ENCODE data around the gene FLOT1. TPM values are rescaled to one million over a fixed set of nuclear protein-coding genes. Genes with fewer than 3 reads are reported as not detected.

FLOT1 gene
- polyA plus RNA-seq, 1 experiment = 292 TPM

DNA sequence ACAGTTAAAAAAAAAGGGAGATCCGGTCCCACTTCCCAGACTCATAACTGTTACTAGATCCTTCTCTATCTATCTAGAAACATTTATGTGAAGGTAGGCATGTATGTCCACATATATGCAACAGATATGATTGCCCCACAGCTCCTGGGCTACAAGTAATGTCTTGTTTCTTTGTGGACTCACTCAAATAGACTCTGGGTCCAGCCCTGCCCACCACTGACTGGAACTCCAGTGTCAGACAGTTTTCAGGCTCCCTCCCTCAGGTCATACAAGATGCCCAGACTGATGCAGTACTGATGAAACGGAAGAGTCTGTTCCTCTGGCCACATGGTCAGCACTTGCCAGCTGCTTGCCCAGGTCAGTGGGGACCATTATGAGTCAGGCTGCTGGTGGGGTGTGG, 32.6 kb upstream of the FLOT1 start:
- DNase-seq (ENCODE audit: low read depth) = no peak
- no peaks in the 10 kb centered on the region for H3K27me3 ChIP-seq (ENCODE audit: control insufficient read depth, insufficient read depth, low read length)
- ChIA-PET POLR2A (interaction anchor here (0.6 kb wide), 1 partner anchor 284 kb away, joined by 3 read pairs; no protein-coding TSS in a partner anchor), CTCF (interaction anchor here (2.3 kb wide), 1 partner anchor 11 kb away, joined by 6 read pairs; no protein-coding TSS in a partner anchor)
- no peak overlapping the region for H3K4me3 ChIP-seq (ENCODE audit: low read depth, low read length)
- H3K36me3 ChIP-seq (ENCODE audit: control insufficient read depth, insufficient read depth, low read length) = no peaks in the 10 kb centered on the region
- TF ChIP-seq, protein P1, sequence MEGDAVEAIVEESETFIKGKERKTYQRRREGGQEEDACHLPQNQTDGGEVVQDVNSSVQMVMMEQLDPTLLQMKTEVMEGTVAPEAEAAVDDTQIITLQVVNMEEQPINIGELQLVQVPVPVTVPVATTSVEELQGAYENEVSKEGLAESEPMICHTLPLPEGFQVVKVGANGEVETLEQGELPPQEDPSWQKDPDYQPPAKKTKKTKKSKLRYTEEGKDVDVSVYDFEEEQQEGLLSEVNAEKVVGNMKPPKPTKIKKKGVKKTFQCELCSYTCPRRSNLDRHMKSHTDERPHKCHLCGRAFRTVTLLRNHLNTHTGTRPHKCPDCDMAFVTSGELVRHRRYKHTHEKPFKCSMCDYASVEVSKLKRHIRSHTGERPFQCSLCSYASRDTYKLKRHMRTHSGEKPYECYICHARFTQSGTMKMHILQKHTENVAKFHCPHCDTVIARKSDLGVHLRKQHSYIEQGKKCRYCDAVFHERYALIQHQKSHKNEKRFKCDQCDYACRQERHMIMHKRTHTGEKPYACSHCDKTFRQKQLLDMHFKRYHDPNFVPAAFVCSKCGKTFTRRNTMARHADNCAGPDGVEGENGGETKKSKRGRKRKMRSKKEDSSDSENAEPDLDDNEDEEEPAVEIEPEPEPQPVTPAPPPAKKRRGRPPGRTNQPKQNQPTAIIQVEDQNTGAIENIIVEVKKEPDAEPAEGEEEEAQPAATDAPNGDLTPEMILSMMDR (IDR thresholded peaks at IDR 0.05; ENCODE audit: insufficient read depth, low read depth, low read length) = no peak

DNA sequence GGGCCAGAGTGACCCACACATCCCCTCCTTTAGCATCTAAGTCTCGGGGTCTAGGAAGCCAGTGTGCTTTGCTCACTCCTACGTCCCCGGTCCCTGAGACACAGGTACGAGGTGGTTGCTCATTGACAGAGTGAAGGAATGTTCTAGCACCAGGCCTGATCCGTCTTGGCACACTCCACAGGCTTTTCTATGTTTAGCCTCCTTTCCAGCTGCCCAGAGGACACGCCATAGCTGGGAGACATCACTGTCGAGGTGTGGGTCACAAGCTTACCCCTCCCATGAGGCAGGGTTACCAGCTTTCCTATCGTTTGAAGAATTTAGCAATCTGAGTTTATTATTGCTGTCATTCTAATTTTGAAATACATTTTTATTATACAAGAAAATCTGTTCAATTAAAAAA, 32.2 kb upstream of the FLOT1 start:
- no peaks in the 10 kb centered on the region for H3K27me3 ChIP-seq (ENCODE audit: control insufficient read depth, insufficient read depth, low read length)
- no peak for DNase-seq (ENCODE audit: low read depth)
- TF ChIP-seq, protein P1 (IDR thresholded peaks at IDR 0.05; ENCODE audit: insufficient read depth, low read depth, low read length) = no peak
- POLR2A ChIA-PET = interaction anchor here (0.6 kb wide), 1 partner anchor 283 kb away, joined by 3 read pairs; no protein-coding TSS in a partner anchor
- CTCF ChIA-PET = interaction anchor here (1.5 kb wide), 1 partner anchor 8 kb away, joined by 6 read pairs; no protein-coding TSS in a partner anchor
- H3K36me3 ChIP-seq (ENCODE audit: control insufficient read depth, insufficient read depth, low read length) = no peaks in the 10 kb centered on the region
- H3K4me3 ChIP-seq (ENCODE audit: low read depth, low read length) = no peak overlapping the region

DNA sequence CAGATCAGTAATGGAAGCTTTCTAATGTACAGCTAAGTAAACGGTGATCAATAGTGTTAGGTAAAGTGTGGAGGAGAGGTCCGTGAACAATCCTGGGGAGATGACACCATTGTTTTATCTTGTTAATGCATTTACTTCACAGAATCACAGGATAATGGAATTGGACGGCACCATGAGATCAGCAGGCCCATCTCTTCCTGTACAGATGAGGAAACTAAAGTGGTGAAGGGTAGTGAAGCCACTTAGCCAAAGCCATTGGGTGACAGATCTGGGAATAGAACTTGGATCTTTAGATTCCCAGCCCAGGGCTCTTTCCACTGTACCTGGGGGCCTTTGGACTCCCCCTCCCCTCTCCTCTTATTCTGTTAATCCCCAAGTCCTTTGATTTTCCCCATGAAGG, 28.1 kb upstream of the FLOT1 start:
- POLR2A ChIA-PET = interaction anchor here (0.9 kb wide), 1 partner anchor 11 kb away, joined by 3 read pairs; no protein-coding TSS in a partner anchor

DNA sequence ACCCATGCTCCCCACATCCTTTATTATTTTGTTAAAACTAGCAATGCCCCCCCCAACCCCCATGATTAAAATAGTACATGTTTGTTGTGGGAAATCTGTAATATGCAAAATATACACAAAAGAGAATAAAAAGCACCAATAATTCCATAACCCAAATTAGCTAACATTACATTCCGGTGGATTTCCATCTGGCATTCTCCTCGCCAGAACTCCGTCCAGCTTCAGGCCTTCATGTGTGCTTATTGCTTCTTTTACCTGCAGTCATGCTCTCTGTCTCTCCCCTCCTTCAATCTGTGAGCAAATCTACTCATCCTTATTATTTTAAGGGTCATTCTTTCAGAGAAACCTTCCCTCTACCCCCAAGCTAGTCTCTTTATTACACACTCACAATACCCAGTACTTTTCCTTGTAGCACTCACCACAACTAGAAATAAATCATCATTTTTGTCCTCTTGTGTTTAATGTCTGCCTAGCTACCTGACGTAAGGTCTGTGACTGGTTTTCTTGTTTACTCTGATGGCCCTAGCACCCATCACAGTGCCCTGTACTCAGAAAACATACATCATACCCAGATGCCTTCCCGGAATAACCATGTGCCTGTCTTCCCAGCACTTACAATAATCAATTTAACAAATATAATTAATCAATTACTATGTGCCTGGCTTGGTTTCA, 27.5 kb upstream of the FLOT1 start:
- TF ChIP-seq, protein P1 (IDR thresholded peaks at IDR 0.05; ENCODE audit: insufficient read depth, low read depth, low read length) = no peak
- H3K27me3 ChIP-seq (ENCODE audit: control insufficient read depth, insufficient read depth, low read length) = no peaks in the 10 kb centered on the region
- no peaks in the 10 kb centered on the region for H3K36me3 ChIP-seq (ENCODE audit: control insufficient read depth, insufficient read depth, low read length)
- no peak overlapping the region for H3K4me3 ChIP-seq (ENCODE audit: low read depth, low read length)
- ChIA-PET POLR2A (interaction anchor here (0.9 kb wide), 1 partner anchor 12 kb away, joined by 3 read pairs; no protein-coding TSS in a partner anchor), CTCF (interaction anchor here (1.0 to 2.2 kb wide), 4 partner anchors 9 to 18 kb away, joined by 3 to 8 read pairs (median 5); no protein-coding TSS in a partner anchor)
- no peak for DNase-seq (ENCODE audit: low read depth)

More for the DNA sequence above, 28.1 kb upstream of the FLOT1 start:
- TF ChIP-seq, protein P1 (IDR thresholded peaks at IDR 0.05; ENCODE audit: insufficient read depth, low read depth, low read length) = no peak
- Histone ChIP-seq H3K4me3 (ENCODE audit: low read depth, low read length) (no peak overlapping the region), H3K36me3 (ENCODE audit: control insufficient read depth, insufficient read depth, low read length) (no peaks in the 10 kb centered on the region), H3K27me3 (ENCODE audit: control insufficient read depth, insufficient read depth, low read length) (no peaks in the 10 kb centered on the region)
- no peak for DNase-seq (ENCODE audit: low read depth)
- CTCF ChIA-PET = interaction anchor here (1.3 kb wide), 2 partner anchors 10 to 13 kb away, joined by 3 to 8 read pairs; no protein-coding TSS in a partner anchor

DNA sequence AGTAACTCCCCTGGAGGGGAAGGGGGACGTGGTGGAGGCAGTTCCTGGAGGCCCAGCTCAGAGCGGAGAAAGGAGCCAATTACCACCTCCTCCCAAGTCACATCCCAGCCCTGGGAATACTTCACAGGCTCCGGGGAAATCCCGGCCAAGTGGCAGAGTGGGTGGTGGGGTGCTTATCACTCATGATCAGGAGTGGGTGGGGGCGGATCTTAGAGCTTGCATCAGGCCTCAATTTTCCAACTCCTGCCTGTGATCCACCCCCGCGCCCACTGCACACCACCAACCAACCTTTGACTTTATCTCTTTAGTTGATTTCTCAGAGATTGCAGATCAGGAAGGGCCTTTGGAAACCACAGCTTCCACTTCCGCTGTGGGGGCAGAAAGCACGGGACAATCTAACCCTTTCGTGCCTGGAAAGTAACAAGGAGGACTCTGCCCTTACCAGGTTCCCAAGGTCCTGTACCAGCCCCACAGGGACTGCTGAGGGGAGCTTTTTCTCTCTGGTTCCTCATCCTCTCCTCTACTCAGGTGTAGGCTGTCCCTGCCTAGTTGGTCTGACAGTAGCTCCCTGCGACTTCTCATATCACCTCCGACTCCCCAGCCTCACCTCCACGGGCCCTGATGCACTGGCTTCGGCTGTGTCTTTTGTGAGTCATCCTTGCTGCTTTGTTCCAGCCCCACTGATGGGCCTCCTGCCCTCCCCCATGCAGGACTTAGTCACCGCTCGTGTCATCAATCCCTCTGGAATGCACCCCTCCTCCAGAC, 26.8 kb upstream of the FLOT1 start:
- H3K27me3 ChIP-seq (ENCODE audit: control insufficient read depth, insufficient read depth, low read length) = no peaks in the 10 kb centered on the region
- TF ChIP-seq, protein P1 (IDR thresholded peaks at IDR 0.05; ENCODE audit: insufficient read depth, low read depth, low read length) = no peak
- H3K4me3 ChIP-seq (ENCODE audit: low read depth, low read length) = peak overlapping the region; percentile 1; the same call in 1 of the 2 replicates
- no peaks in the 10 kb centered on the region for H3K36me3 ChIP-seq (ENCODE audit: control insufficient read depth, insufficient read depth, low read length)
- CTCF ChIA-PET = interaction anchor here (0.8 to 2.2 kb wide), 6 partner anchors 10 to 41 kb away, joined by 3 to 8 read pairs (median 4); no protein-coding TSS in a partner anchor
- peak; percentile 83 for DNase-seq (ENCODE audit: low read depth)
- POLR2A ChIA-PET = interaction anchor here (0.6 to 0.9 kb wide), 2 partner anchors 13 to 27 kb away, joined by 3 read pairs; no protein-coding TSS in a partner anchor
